SH-SY5Y (cell line): ENCODE measurements around the gene DLEC1.

ENCODE experiments used
- GATA2 ChIP-seq: IDR thresholded peaks from 2 replicates; pipeline ENCODE4 v1.6.1; 2011; ENCODE audit warnings: mild to moderate bottlenecking, low read depth, low read length
- GATA3 ChIP-seq: IDR thresholded peaks from 2 replicates; pipeline ENCODE4 v1.6.1; 2011; ENCODE audit warnings: low read depth, mild to moderate bottlenecking, low read length, moderate library complexity

Gene DLEC1

GRCh38 chr3:38148311-38148882 lies 109.4 kb downstream of the DLEC1 start:
- TF ChIP-seq GATA3: no peak
- no peak for TF ChIP-seq GATA2

GRCh38 chr3:38149708-38150107 lies 110.7 kb downstream of the DLEC1 start:
- TF ChIP-seq GATA2: peak; percentile 33; the same call in 1 of the 2 replicates
- TF ChIP-seq GATA3: no peak

GRCh38 chr3:38150780-38151528 lies 111.9 kb downstream of the DLEC1 start:
- no peak for TF ChIP-seq GATA3
- TF ChIP-seq GATA2: no peak

- TF ChIP-seq GATA3 (no peak), GATA2 (no peak)
Measured at GRCh38 chr3:38151667-38152265, 112.8 kb downstream of the DLEC1 start.

GRCh38 chr3:38152609-38153008 lies 113.6 kb downstream of the DLEC1 start:
- TF ChIP-seq GATA2: no peak
- no peak for TF ChIP-seq GATA3

- TF ChIP-seq GATA3 (no peak), GATA2 (no peak)
Measured at GRCh38 chr3:38153221-38153620, 114.2 kb downstream of the DLEC1 start.

- TF ChIP-seq GATA3: no peak
- TF ChIP-seq GATA2: no peak
Measured at GRCh38 chr3:38154033-38154494, 115.1 kb downstream of the DLEC1 start.

- TF ChIP-seq GATA2 (no peak), GATA3 (no peak)
Measured at GRCh38 chr3:38154625-38155255, 115.7 kb downstream of the DLEC1 start.

GRCh38 chr3:38155825-38156224 lies 116.8 kb downstream of the DLEC1 start:
- TF ChIP-seq GATA3: no peak
- no peak for TF ChIP-seq GATA2

GRCh38 chr3:38157117-38157516 lies 118.1 kb downstream of the DLEC1 start:
- TF ChIP-seq GATA3: no peak
- TF ChIP-seq GATA2: no peak

- TF ChIP-seq GATA3 (no peak), GATA2 (no peak)
Measured at GRCh38 chr3:38157595-38157994, 118.6 kb downstream of the DLEC1 start.

- TF ChIP-seq GATA3 (no peak), GATA2 (no peak)
Measured at GRCh38 chr3:38158472-38158871, 119.5 kb downstream of the DLEC1 start.

- TF ChIP-seq GATA2 (no peak), GATA3 (no peak)
Measured at GRCh38 chr3:38163117-38163840, 124.3 kb downstream of the DLEC1 start.

GRCh38 chr3:38163841-38164642 lies 125.0 kb downstream of the DLEC1 start:
- TF ChIP-seq GATA3 (no peak), GATA2 (peak; percentile 15; the same call in 1 of the 2 replicates)
